Neural progenitor cell (in vitro differentiated cells): Measurements from ENCODE around the gene SLC44A1. TPM values are rescaled to one million over a fixed set of nuclear protein-coding genes. Genes with fewer than 3 reads are reported as not detected.

Experiments used
- DNase-seq: peaks from one replicate; pipeline ENCODE4 v3.0.0-alpha.2; 2016; ENCODE audit warnings: low spot score
- H2AFZ ChIP-seq: fragments of 200-600 bp; sonication (generic); replicated peaks from 2 replicates; pipeline ENCODE4 v1.6.1; 2016; ENCODE audit warnings: antibody characterized with exemption
- H3F3A ChIP-seq: fragments of 200-600 bp; sonication (generic); 2 replicates; pipeline ENCODE4 v1.6.1; 2016; ENCODE audit warnings: antibody characterized with exemption, low read depth
- H3K27ac ChIP-seq: fragments of 200-600 bp; sonication (generic); 2 replicates; pipeline ENCODE4 v1.5.1; 2016; ENCODE audit warnings: mild to moderate bottlenecking
- H3K27me3 ChIP-seq: fragments of 200-600 bp; sonication (generic); 2 replicates; pipeline ENCODE4 v1.6.1; 2016; ENCODE audit warnings: mild to moderate bottlenecking, moderate library complexity
- H3K36me3 ChIP-seq: fragments of 200-600 bp; sonication (generic); 2 replicates; pipeline ENCODE4 v1.5.1; 2016
- H3K4me1 ChIP-seq: fragments of 200-600 bp; sonication (generic); 2 replicates; pipeline ENCODE4 v1.6.1; 2016; ENCODE audit warnings: mixed run types
- H3K4me2 ChIP-seq: fragments of 200-600 bp; sonication (generic); 2 replicates; pipeline ENCODE4 v1.6.1; 2016
- H3K4me3 ChIP-seq: fragments of 200-600 bp; sonication (generic); 2 replicates; pipeline ENCODE4 v1.5.1; 2016
- H3K79me2 ChIP-seq: fragments of 200-600 bp; sonication (generic); 2 replicates; pipeline ENCODE4 v1.6.1; 2016; ENCODE audit warnings: low read depth
- H3K9ac ChIP-seq: fragments of 200-600 bp; sonication (generic); 2 replicates; pipeline ENCODE4 v1.6.1; 2016
- H3K9me3 ChIP-seq: fragments of 200-600 bp; sonication (generic); 2 replicates; pipeline ENCODE4 v1.5.1; 2016; ENCODE audit warnings: low read depth
- H4K20me1 ChIP-seq: fragments of 200-600 bp; sonication (generic); 2 replicates; pipeline ENCODE4 v1.6.1; 2016; ENCODE audit warnings: low read depth
- H3K27ac Mint-ChIP-seq: 3 replicates; pipeline ENCODE4 v1.8.0; 2021; ENCODE audit warnings: mixed read lengths
- H3K27me3 Mint-ChIP-seq: 2 replicates; pipeline ENCODE4 v1.8.0; 2022; ENCODE audit warnings: low read depth, mild to moderate bottlenecking, inconsistent platforms, moderate library complexity, mixed read lengths; ENCODE audit not compliant: insufficient read depth
- H3K36me3 Mint-ChIP-seq: 3 replicates; pipeline ENCODE4 v1.8.0; 2021; ENCODE audit warnings: mixed read lengths
- H3K4me1 Mint-ChIP-seq: 3 replicates; pipeline ENCODE4 v1.8.0; 2021; ENCODE audit warnings: mixed read lengths
- H3K4me3 Mint-ChIP-seq: 3 replicates; pipeline ENCODE4 v1.8.0; 2021; ENCODE audit warnings: mild to moderate bottlenecking, moderate library complexity, mixed read lengths
- H3K9me3 Mint-ChIP-seq: 3 replicates; pipeline ENCODE4 v1.8.0; 2020; ENCODE audit warnings: mixed read lengths
- EZH2 ChIP-seq: fragments of 200-600 bp; sonication (generic); IDR thresholded peaks from 2 replicates; pipeline ENCODE4 v1.6.1; 2017; ENCODE audit warnings: antibody characterized with exemption, mild to moderate bottlenecking, moderate library complexity
- EZH2phosphoT487 ChIP-seq: fragments of 200-600 bp; sonication (generic); IDR thresholded peaks from 2 replicates; pipeline ENCODE4 v1.6.1; 2017; ENCODE audit warnings: antibody characterized with exemption
- total RNA-seq: library from RNA; depleted of rRNA; stranded (reverse); fragments of >200 nt; gene quantifications from 2 replicates; pipeline ENCODE4 v1.2.3, GENCODE V29; 2015; ENCODE audit warnings: low replicate concordance
- TF ChIP-seq, protein P1 (sequence below): fragments of 200-600 bp; sonication (generic); IDR thresholded peaks from 2 replicates; pipeline ENCODE4 v1.5.1; 2017; ENCODE audit warnings: antibody characterized with exemption, mild to moderate bottlenecking

The SLC44A1 gene
- total RNA-seq, 1 donor from 2014 or later, result 41.4 TPM

DNA sequence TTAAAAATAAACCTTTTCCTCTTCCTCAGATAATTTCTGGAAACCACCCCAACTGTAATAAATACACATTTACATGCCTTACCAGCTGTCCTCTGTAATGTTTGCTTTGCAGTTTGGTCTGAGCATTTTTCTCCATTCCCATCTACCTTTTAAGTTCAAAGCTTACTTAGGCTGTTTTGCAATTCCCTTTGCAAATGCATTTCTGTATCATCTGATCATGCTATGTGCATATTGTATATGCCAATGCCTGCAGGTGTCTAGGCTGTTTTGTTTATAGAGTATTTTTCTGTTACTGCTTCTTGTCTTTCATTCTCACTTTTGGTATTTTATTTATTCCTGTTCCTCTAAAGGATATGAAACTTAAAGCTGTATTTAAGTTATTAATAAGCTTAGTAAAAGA lies 86.3 kb downstream of the SLC44A1 start:
- Histone ChIP-seq H3K4me3 (no peak overlapping the region), H3K4me2 (no peak overlapping the region), H4K20me1 (no peaks in the 10 kb centered on the region), H3K27ac (no peak overlapping the region), H3K9ac (no peak overlapping the region), H3K4me1 (peaks cover 7% of the 10 kb centered on the region), H3K27me3 (no peaks in the 10 kb centered on the region), H3F3A (no peaks in the 10 kb centered on the region), H3K79me2 (no peaks in the 10 kb centered on the region), H2AFZ (no peak overlapping the region), H3K36me3 (peaks cover 4% of the 10 kb centered on the region), H3K9me3 (no peaks in the 10 kb centered on the region)
- Mint-ChIP-seq H3K27ac (no peak overlapping the region), H3K4me1 (peaks cover 2% of the 10 kb centered on the region), H3K27me3 (no peaks in the 10 kb centered on the region), H3K4me3 (no peak overlapping the region), H3K36me3 (no peaks in the 10 kb centered on the region), H3K9me3 (no peaks in the 10 kb centered on the region)
- TF ChIP-seq, protein P1, sequence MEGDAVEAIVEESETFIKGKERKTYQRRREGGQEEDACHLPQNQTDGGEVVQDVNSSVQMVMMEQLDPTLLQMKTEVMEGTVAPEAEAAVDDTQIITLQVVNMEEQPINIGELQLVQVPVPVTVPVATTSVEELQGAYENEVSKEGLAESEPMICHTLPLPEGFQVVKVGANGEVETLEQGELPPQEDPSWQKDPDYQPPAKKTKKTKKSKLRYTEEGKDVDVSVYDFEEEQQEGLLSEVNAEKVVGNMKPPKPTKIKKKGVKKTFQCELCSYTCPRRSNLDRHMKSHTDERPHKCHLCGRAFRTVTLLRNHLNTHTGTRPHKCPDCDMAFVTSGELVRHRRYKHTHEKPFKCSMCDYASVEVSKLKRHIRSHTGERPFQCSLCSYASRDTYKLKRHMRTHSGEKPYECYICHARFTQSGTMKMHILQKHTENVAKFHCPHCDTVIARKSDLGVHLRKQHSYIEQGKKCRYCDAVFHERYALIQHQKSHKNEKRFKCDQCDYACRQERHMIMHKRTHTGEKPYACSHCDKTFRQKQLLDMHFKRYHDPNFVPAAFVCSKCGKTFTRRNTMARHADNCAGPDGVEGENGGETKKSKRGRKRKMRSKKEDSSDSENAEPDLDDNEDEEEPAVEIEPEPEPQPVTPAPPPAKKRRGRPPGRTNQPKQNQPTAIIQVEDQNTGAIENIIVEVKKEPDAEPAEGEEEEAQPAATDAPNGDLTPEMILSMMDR, result no peak
- no peak for TF ChIP-seq EZH2
- no peak for TF ChIP-seq EZH2phosphoT487
- DNase-seq, result no peak

DNA sequence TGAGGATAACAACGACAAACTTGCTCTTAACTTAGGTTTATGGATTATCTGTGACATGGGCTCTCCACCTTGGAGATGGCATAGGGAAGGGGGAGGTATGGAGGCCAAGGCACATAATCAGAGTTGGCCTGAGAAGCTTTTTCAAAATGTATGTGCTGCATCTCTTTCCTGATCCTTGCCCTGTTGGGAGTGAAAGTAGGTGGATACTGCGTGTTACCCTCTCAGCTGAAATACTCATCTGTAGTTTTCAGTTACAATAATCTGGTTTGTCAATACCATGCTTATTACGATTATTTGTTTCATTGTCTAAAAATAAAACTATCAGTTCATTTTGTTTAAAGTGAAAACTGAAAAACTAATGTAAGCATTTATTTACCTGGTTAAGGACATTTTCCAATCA lies 86.7 kb downstream of the SLC44A1 start:
- H3K27me3 Mint-ChIP-seq, result no peaks in the 10 kb centered on the region
- no peaks in the 10 kb centered on the region for H3K27me3 ChIP-seq
- no peak overlapping the region for H3K27ac ChIP-seq
- no peak overlapping the region for H3K4me3 ChIP-seq
- DNase-seq, result no peak
- H3K4me1 ChIP-seq, result peaks cover 7% of the 10 kb centered on the region
- no peaks in the 10 kb centered on the region for H3K36me3 Mint-ChIP-seq
- no peaks in the 10 kb centered on the region for H3K9me3 ChIP-seq
- no peak overlapping the region for H3K4me2 ChIP-seq
- no peak for TF ChIP-seq EZH2phosphoT487
- TF ChIP-seq, protein P1, result no peak
- TF ChIP-seq EZH2, result no peak
- no peaks in the 10 kb centered on the region for H3K79me2 ChIP-seq
- H3F3A ChIP-seq, result no peaks in the 10 kb centered on the region
- H3K36me3 ChIP-seq, result peaks cover 4% of the 10 kb centered on the region
- no peak overlapping the region for H3K9ac ChIP-seq
- peaks cover 2% of the 10 kb centered on the region for H3K4me1 Mint-ChIP-seq
- H4K20me1 ChIP-seq, result no peaks in the 10 kb centered on the region
- H2AFZ ChIP-seq, result no peak overlapping the region
- no peak overlapping the region for H3K4me3 Mint-ChIP-seq
- H3K27ac Mint-ChIP-seq, result no peak overlapping the region
- no peaks in the 10 kb centered on the region for H3K9me3 Mint-ChIP-seq

DNA sequence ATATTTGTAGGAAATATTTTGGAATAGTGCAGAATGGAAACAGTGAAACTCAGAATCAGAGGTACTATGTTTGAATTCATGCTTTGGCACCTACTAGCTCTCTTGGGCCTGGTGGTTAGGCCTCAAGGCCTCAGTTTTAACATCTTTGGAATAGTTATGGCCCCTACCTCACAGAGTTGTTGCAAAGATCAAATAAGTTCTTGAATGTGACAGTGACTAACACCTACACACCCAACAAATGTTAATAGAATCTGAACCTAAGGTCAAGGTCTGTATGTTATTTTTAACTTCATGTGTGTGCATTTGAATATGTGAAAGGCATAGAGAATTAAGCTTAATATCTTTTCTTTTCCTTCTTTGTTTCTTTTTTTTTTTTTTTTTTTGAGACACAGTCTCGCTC lies 87.3 kb downstream of the SLC44A1 start:
- Histone ChIP-seq H3K4me2 (no peak overlapping the region), H3K27me3 (no peaks in the 10 kb centered on the region), H4K20me1 (no peaks in the 10 kb centered on the region), H3K9me3 (no peaks in the 10 kb centered on the region), H3K9ac (no peak overlapping the region), H3F3A (no peaks in the 10 kb centered on the region), H2AFZ (no peak overlapping the region), H3K27ac (no peak overlapping the region), H3K36me3 (peaks cover 4% of the 10 kb centered on the region), H3K4me3 (no peak overlapping the region), H3K79me2 (no peaks in the 10 kb centered on the region), H3K4me1 (peaks cover 7% of the 10 kb centered on the region)
- Mint-ChIP-seq H3K4me1 (peaks cover 2% of the 10 kb centered on the region), H3K27me3 (no peaks in the 10 kb centered on the region), H3K27ac (no peak overlapping the region), H3K4me3 (no peak overlapping the region), H3K9me3 (no peaks in the 10 kb centered on the region), H3K36me3 (no peaks in the 10 kb centered on the region)
- no peak for DNase-seq
- TF ChIP-seq EZH2 (no peak), EZH2phosphoT487 (no peak)
- TF ChIP-seq, protein P1, result no peak
